GM12872 (cell line): ENCODE measurements around the gene UPB1.

Source experiments
- CTCF ChIP-seq: IDR thresholded peaks from 3 replicates; pipeline ENCODE4 v1.5.1; 2011; ENCODE audit warnings: low read depth, mild to moderate bottlenecking, low read length, moderate library complexity; ENCODE audit not compliant: insufficient read depth

The UPB1 gene

GRCh38 chr22:24492391-24492790 is 2.7 kb upstream of the UPB1 start:
- TF ChIP-seq CTCF = no peak

- TF ChIP-seq CTCF = no peak
These were observed 985 bp upstream of the UPB1 start for GRCh38 chr22:24494167-24494527.

- TF ChIP-seq CTCF = no peak
These were observed 188 bp downstream of the UPB1 start for GRCh38 chr22:24495365-24495675.

GRCh38 chr22:24496234-24496633 is 1.1 kb downstream of the UPB1 start:
- TF ChIP-seq CTCF = no peak

- no peak for TF ChIP-seq CTCF
These were observed 1.5 kb downstream of the UPB1 start for GRCh38 chr22:24496661-24497060.

GRCh38 chr22:24497841-24498258 is 2.7 kb downstream of the UPB1 start:
- TF ChIP-seq CTCF = no peak

- TF ChIP-seq CTCF = no peak
These were observed 3.7 kb downstream of the UPB1 start for GRCh38 chr22:24498824-24499223.

- TF ChIP-seq CTCF = no peak
These were observed 4.7 kb downstream of the UPB1 start for GRCh38 chr22:24499706-24500276.
